ENCODE measurements around the gene LXN.

GRCh38 chr3:158722108-158722507 lies 49.7 kb upstream of the LXN start:
- no peak for TF ChIP-seq CTCF (conservative IDR thresholded peaks at IDR 0.05 in 1 of 2, IDR thresholded peaks at IDR 0.05 in 1 of 2; ENCODE audit: extremely low read depth in 1 of 2, insufficient read depth in 1 of 2, low read depth in 1 of 2, low read length in 2 of 2)
- TF ChIP-seq EZH2 (IDR thresholded peaks at IDR 0.05; ENCODE audit: borderline replicate concordance, low read length): no peak
